Mammary microvascular endothelial cell (primary cell): ENCODE data around the gene GALT. TPM values are rescaled to one million over a fixed set of nuclear protein-coding genes. Genes with fewer than 3 reads are reported as not detected.

Experiments
- total RNA-seq: library from RNA; depleted of rRNA; stranded (reverse); fragments of >200 nt; gene quantifications from 2 replicates; pipeline ENCODE4 v1.2.3, GENCODE V29; 2015

Gene GALT
- total RNA-seq: 17.2 and 18.5 TPM in 2 replicates

GRCh38 chr9:34646211-34647083 is at the start of gene GALT:
GALT (plus strand) TSS chr9:34646675; CDS start chr9:34646705, 30 bp downstream.

GRCh38 chr9:34611811-34612787 is 34.4 kb upstream of the GALT start, which contains the start of gene RPP25L:
RPP25L (minus strand) TSS chr9:34612097; CDS start chr9:34611296, 801 bp downstream.

GRCh38 chr9:34620061-34620994 is 26.1 kb upstream of the GALT start, which contains the start of gene DCTN3:
DCTN3 (minus strand) TSS chr9:34620495; CDS start chr9:34620464, 31 bp downstream.

GRCh38 chr9:34628656-34629490 is 17.6 kb upstream of the GALT start, which contains the start of gene ARID3C:
ARID3C (minus strand) TSS chr9:34629066; CDS start chr9:34628014, 1,052 bp downstream.

GRCh38 chr9:34637356-34638137 is 8.9 kb upstream of the GALT start, which contains the start of gene SIGMAR1:
SIGMAR1 (minus strand) TSS chr9:34637787; CDS start chr9:34637697, 90 bp downstream.

GRCh38 chr9:34651876-34652601 is 5.6 kb downstream of the GALT start, which contains the start of gene IL11RA:
IL11RA (plus strand) TSS chr9:34652185; CDS start chr9:34655218, 3,033 bp downstream.

GRCh38 chr9:34662526-34663302 is 16.2 kb downstream of the GALT start, which contains the start of gene CCL27:
CCL27 (minus strand) TSS chr9:34662657; CDS start chr9:34662633, 24 bp downstream.

GRCh38 chr9:34690983-34691935 is 44.8 kb downstream of the GALT start, which contains the start of gene CCL19:
CCL19 (minus strand) TSS chr9:34691276; CDS start chr9:34691139, 137 bp downstream.

Other genes starting within 250 kb of the GALT start
- gene FAM219A, start 188.1 kb upstream of the GALT start, total RNA-seq: 26.9 and 32.8 TPM in 2 replicates
- gene DNAI1, start 187.9 kb upstream of the GALT start, total RNA-seq: not detected in 2 replicates
- gene ENHO, start 123.7 kb upstream of the GALT start, total RNA-seq: not detected in 2 replicates
- gene CNTFR, start 57.0 kb upstream of the GALT start, total RNA-seq: not detected in 2 replicates
- 36.1 and 37.3 TPM in 2 replicates for gene RPP25L, start 34.6 kb upstream of the GALT start, total RNA-seq
- gene DCTN3, start 26.2 kb upstream of the GALT start, total RNA-seq: 141 and 162 TPM in 2 replicates
- 0.34 TPM in 1 of 2 replicates, not detected in the other for gene ARID3C, start 17.6 kb upstream of the GALT start, total RNA-seq
- 123 and 148 TPM in 2 replicates for gene SIGMAR1, start 8.9 kb upstream of the GALT start, total RNA-seq
- 9.8 and 13.6 TPM in 2 replicates for gene IL11RA, start 5.5 kb downstream of the GALT start, total RNA-seq
- gene CCL27, start 16.0 kb downstream of the GALT start, total RNA-seq: not detected in 2 replicates
- gene CCL19, start 44.6 kb downstream of the GALT start, total RNA-seq: not detected in 2 replicates
- 0.20 and 0.53 TPM in 2 replicates for gene CCL21, start 63.5 kb downstream of the GALT start, total RNA-seq